ES-I3 (cell line): ENCODE measurements around the gene KRTAP9-2.
"Not testable (repeated sequence)": the region's sequence is repeated elsewhere in the genome, so short reads cannot be mapped to it uniquely, and the experiment has no call there.

Experiments used
- H3K36me3 ChIP-seq: 2 replicates; pipeline ENCODE4 v1.6.1; 2013; ENCODE audit warnings: mild to moderate bottlenecking, low read length, control low read depth, moderate library complexity; ENCODE audit not compliant: insufficient read depth
- H3K4me1 ChIP-seq: 2 replicates; pipeline ENCODE4 v1.6.1; 2013; ENCODE audit warnings: mild to moderate bottlenecking, control low read depth, low read length; ENCODE audit not compliant: insufficient read depth
- H3K9ac ChIP-seq: 2 replicates; pipeline ENCODE4 v1.6.1; 2013; ENCODE audit warnings: low read depth, mild to moderate bottlenecking, low read length, moderate library complexity
- H3K9me3 ChIP-seq: 2 replicates; pipeline ENCODE4 v1.6.1; 2013; ENCODE audit warnings: mild to moderate bottlenecking, low read length, moderate library complexity; ENCODE audit not compliant: control insufficient read depth, insufficient read depth

The KRTAP9-2 gene

GRCh38 chr17:41255381-41256290, 29.2 kb downstream of the KRTAP9-2 start, which contains the start of gene KRTAP9-9:
Gene KRTAP9-9 (plus strand): TSS chr17:41255384.
- H3K9ac ChIP-seq, H3K36me3 ChIP-seq, H3K9me3 ChIP-seq, H3K4me1 ChIP-seq: not testable (repeated sequence)

GRCh38 chr17:41256291-41256685, 29.8 kb downstream of the KRTAP9-2 start:
- Histone ChIP-seq H3K9me3 (no peaks in the 10 kb centered on the region), H3K4me1 (no peaks in the 10 kb centered on the region), H3K9ac (no peak overlapping the region), H3K36me3 (no peaks in the 10 kb centered on the region)

- Histone ChIP-seq H3K9me3 (no peaks in the 10 kb centered on the region), H3K4me1 (no peaks in the 10 kb centered on the region), H3K9ac (no peak overlapping the region), H3K36me3 (no peaks in the 10 kb centered on the region)
Observed at GRCh38 chr17:41258406-41258805, 32.0 kb downstream of the KRTAP9-2 start.

GRCh38 chr17:41263212-41263611, 36.8 kb downstream of the KRTAP9-2 start:
- H3K4me1 ChIP-seq = no peaks in the 10 kb centered on the region
- no peaks in the 10 kb centered on the region for H3K9me3 ChIP-seq
- no peak overlapping the region for H3K9ac ChIP-seq
- no peaks in the 10 kb centered on the region for H3K36me3 ChIP-seq

GRCh38 chr17:41264599-41264998, 38.2 kb downstream of the KRTAP9-2 start:
- no peaks in the 10 kb centered on the region for H3K9me3 ChIP-seq
- H3K36me3 ChIP-seq = no peaks in the 10 kb centered on the region
- H3K4me1 ChIP-seq = no peaks in the 10 kb centered on the region
- no peak overlapping the region for H3K9ac ChIP-seq

- Histone ChIP-seq H3K36me3 (no peaks in the 10 kb centered on the region), H3K9ac (no peak within 1 kb of the TSS), H3K9me3 (no peaks in the 10 kb centered on the region), H3K4me1 (no peaks in the 10 kb centered on the region)
Observed at GRCh38 chr17:41265078-41265477, 38.6 kb downstream of the KRTAP9-2 start, which contains the start of gene KRTAP9-6. Gene KRTAP9-6 (plus strand): TSS chr17:41265378. CDS start chr17:41265378, 0 bp downstream.

- Histone ChIP-seq H3K36me3 (no peaks in the 10 kb centered on the region), H3K9ac (no peak overlapping the region), H3K9me3 (no peaks in the 10 kb centered on the region), H3K4me1 (no peaks in the 10 kb centered on the region)
Observed at GRCh38 chr17:41267711-41268110, 41.3 kb downstream of the KRTAP9-2 start.

GRCh38 chr17:41271323-41271722, 44.9 kb downstream of the KRTAP9-2 start:
- not testable (repeated sequence) for H3K36me3 ChIP-seq

GRCh38 chr17:41271858-41272257, 45.4 kb downstream of the KRTAP9-2 start:
- Histone ChIP-seq H3K4me1 (no peaks in the 10 kb centered on the region), H3K9ac (no peak overlapping the region), H3K9me3 (no peaks in the 10 kb centered on the region), H3K36me3 (no peaks in the 10 kb centered on the region)

More at GRCh38 chr17:41271323-41271722, 44.9 kb downstream of the KRTAP9-2 start:
- not testable (repeated sequence) for H3K4me1 ChIP-seq, H3K9me3 ChIP-seq, H3K9ac ChIP-seq

GRCh38 chr17:41275648-41276190, 49.3 kb downstream of the KRTAP9-2 start, which contains the start of gene KRTAP9-7:
Gene KRTAP9-7 (plus strand): TSS chr17:41275698. CDS start chr17:41275698, 0 bp downstream.
- H3K4me1 ChIP-seq = not testable (repeated sequence)

More at GRCh38 chr17:41275648-41276190, 49.3 kb downstream of the KRTAP9-2 start, which contains the start of gene KRTAP9-7:
- H3K9me3 ChIP-seq, H3K9ac ChIP-seq, H3K36me3 ChIP-seq: not testable (repeated sequence)
